ENCODE results near the gene GDF10. TPM values are rescaled to one million over a fixed set of nuclear protein-coding genes. Genes with fewer than 3 reads are reported as not detected.

GDF10 gene
- total RNA-seq, 3 donors from 2014 or later (not counting 1 experiment from before 2014, with no cell fraction given): not detected

DNA sequence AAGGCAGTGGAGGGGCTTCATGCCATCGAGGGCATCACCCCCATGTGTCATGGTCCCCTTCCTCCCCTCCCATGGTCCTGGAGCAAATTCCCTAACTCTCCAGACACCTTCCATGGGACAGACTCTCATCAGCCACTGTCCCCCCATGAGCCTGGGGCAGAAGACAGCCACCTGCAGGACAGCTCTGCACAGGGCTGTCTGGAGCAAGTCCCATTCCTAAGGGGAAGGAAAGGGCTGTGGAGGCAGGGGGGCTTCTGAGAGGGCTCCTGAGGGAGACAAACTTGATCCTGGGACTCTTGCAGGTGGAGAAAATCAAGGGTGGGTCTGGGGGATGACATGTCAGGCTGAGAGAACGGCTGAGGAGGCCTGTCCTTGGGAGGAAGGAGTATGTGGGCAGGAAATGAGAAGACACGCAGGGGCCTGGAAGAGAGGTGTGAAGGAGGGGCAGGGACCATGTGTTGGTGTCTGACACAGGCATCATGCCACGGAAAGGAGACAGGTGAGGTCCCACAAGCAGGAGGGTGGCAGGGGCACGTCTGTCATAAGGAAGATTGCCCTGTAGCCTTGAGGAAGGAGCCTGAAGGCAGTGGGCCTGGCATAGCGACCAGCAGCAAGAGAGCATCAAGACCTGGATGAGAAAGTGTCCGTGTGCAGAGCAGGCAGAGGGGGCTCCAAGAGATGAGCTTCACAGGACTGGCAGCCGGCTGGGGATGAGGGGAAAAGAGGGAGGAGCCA, 14.4 kb upstream of the GDF10 start:
- no peaks in the 10 kb centered on the region for H3K27me3 ChIP-seq (ENCODE audit: control insufficient read depth, insufficient read depth, low read length)
- H3K4me3 ChIP-seq (ENCODE audit: low read length): no peak overlapping the region
- intact Hi-C loops (cut with micrococcal nuclease): no loop called here
- peaks cover 8% of the 10 kb centered on the region for H3K4me1 ChIP-seq (ENCODE audit: control insufficient read depth, insufficient read depth, low read length)
- H3K36me3 ChIP-seq (ENCODE audit: control insufficient read depth, insufficient read depth, low read length): no peaks in the 10 kb centered on the region
- DNase-seq: no peak
- Mint-ChIP-seq H3K27ac (no peak overlapping the region), H3K4me1 (peaks cover 0 to 9% of the 10 kb centered on the region in 2 donors), H3K9me3 (no peaks in the 10 kb centered on the region), H3K36me3 (no peaks in the 10 kb centered on the region), H3K27me3 (ENCODE audit: low read depth in 2 of 2) (peaks cover 0 to 3% of the 10 kb centered on the region in 2 donors), H3K4me3 (no peak overlapping the region)
- no peaks in the 10 kb centered on the region for H3K9me3 ChIP-seq (ENCODE audit: control insufficient read depth, insufficient read depth, low read length)
- H3K27ac ChIP-seq (ENCODE audit: low read length): no peak overlapping the region
- WGBS (ENCODE audit: insufficient coverage): 62% methylated on average over 8 of the region's 8 CpGs
- no peak for ATAC-seq
- TF ChIP-seq, protein P1, sequence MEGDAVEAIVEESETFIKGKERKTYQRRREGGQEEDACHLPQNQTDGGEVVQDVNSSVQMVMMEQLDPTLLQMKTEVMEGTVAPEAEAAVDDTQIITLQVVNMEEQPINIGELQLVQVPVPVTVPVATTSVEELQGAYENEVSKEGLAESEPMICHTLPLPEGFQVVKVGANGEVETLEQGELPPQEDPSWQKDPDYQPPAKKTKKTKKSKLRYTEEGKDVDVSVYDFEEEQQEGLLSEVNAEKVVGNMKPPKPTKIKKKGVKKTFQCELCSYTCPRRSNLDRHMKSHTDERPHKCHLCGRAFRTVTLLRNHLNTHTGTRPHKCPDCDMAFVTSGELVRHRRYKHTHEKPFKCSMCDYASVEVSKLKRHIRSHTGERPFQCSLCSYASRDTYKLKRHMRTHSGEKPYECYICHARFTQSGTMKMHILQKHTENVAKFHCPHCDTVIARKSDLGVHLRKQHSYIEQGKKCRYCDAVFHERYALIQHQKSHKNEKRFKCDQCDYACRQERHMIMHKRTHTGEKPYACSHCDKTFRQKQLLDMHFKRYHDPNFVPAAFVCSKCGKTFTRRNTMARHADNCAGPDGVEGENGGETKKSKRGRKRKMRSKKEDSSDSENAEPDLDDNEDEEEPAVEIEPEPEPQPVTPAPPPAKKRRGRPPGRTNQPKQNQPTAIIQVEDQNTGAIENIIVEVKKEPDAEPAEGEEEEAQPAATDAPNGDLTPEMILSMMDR (IDR thresholded peaks at IDR 0.05): no peak

DNA sequence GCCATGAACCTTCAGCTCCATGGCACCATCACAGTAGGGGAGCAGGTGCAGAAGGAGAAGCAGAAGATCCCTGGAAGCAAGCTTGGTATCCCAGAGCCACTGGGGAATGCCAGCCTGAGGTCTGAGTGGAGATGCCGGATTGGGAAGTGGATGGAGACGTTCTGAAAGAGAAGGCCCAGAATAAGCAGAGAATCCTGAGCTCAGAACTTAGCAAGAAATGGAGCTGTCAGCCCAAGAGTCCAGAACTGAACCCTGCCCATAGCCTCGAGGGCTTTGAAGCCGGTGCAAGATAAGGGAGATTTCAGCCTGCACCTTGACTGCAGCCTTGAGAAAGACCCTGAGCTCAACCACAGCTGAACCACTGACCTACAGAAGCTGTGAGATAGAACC, 13.9 kb upstream of the GDF10 start:
- TF ChIP-seq, protein P1 (IDR thresholded peaks at IDR 0.05): no peak
- Mint-ChIP-seq H3K9me3 (no peaks in the 10 kb centered on the region), H3K36me3 (no peaks in the 10 kb centered on the region), H3K4me3 (no peak overlapping the region), H3K4me1 (peaks cover 0 to 9% of the 10 kb centered on the region in 2 donors), H3K27ac (no peak overlapping the region), H3K27me3 (ENCODE audit: low read depth in 2 of 2) (peaks cover 0 to 3% of the 10 kb centered on the region in 2 donors)
- no peak overlapping the region for H3K27ac ChIP-seq (ENCODE audit: low read length)
- no peaks in the 10 kb centered on the region for H3K27me3 ChIP-seq (ENCODE audit: control insufficient read depth, insufficient read depth, low read length)
- ATAC-seq (no peak), DNase-seq (no peak)
- no peak overlapping the region for H3K4me3 ChIP-seq (ENCODE audit: low read length)
- intact Hi-C loops (cut with micrococcal nuclease): no loop called here
- no peaks in the 10 kb centered on the region for H3K36me3 ChIP-seq (ENCODE audit: control insufficient read depth, insufficient read depth, low read length)
- no peaks in the 10 kb centered on the region for H3K9me3 ChIP-seq (ENCODE audit: control insufficient read depth, insufficient read depth, low read length)
- H3K4me1 ChIP-seq (ENCODE audit: control insufficient read depth, insufficient read depth, low read length): peaks cover 8% of the 10 kb centered on the region
- 64% methylated on average over 4 of the region's 4 CpGs for WGBS (ENCODE audit: insufficient coverage)

DNA sequence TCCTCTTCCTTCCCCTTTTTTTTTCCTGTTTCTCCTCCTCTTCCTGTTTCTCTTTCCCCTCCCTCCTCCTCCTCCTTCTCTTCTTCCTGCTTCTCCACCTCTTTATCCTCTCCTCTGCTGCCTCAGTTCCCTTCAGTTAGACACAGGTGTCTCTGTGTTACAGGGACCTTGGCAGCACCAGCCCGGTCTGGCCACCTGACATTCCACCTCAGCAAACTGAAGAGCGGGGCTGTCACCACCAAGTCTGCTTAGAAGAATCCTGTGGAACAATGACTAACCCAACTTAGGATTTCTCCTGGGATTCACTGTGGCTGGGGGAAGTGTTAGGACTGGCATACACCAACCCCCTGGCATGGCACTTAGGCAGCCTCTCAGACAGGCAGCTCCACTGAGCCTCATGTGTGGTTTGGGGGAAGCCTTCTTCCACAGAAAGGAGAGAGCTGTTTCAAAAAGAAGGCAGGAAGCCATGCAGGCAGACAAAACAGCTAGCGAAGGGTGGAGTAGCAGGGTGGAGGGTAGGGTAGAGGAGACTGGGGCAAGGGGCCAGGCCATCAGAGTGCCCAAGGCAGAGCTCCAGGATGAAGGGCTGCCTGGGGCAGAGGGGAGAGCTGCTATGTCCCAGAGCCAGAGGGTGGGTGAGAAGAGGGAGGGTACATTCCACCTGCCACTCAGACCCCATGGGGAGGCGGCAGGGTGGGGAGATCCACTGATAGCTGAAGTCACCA, 13.2 kb upstream of the GDF10 start:
- H3K27ac Mint-ChIP-seq: no peak overlapping the region
- no peaks in the 10 kb centered on the region for H3K36me3 ChIP-seq (ENCODE audit: control insufficient read depth, insufficient read depth, low read length)
- TF ChIP-seq, protein P1 (IDR thresholded peaks at IDR 0.05): no peak
- WGBS (ENCODE audit: insufficient coverage): 84% methylated on average over 4 of the region's 4 CpGs
- DNase-seq (peak in 1 of 2 donors; percentile 33), ATAC-seq (no peak)
- H3K27ac ChIP-seq (ENCODE audit: low read length): no peak overlapping the region
- peaks cover 0 to 9% of the 10 kb centered on the region in 2 donors for H3K4me1 Mint-ChIP-seq
- no peaks in the 10 kb centered on the region for H3K27me3 ChIP-seq (ENCODE audit: control insufficient read depth, insufficient read depth, low read length)
- H3K27me3 Mint-ChIP-seq (ENCODE audit: low read depth in 2 of 2): peaks cover under 1 to 3% of the 10 kb centered on the region in 2 donors
- H3K9me3 ChIP-seq (ENCODE audit: control insufficient read depth, insufficient read depth, low read length): no peaks in the 10 kb centered on the region
- no peak overlapping the region for H3K4me3 Mint-ChIP-seq
- no peak overlapping the region for H3K4me3 ChIP-seq (ENCODE audit: low read length)
- H3K36me3 Mint-ChIP-seq: no peaks in the 10 kb centered on the region
- H3K9me3 Mint-ChIP-seq: no peaks in the 10 kb centered on the region
- peaks cover 8% of the 10 kb centered on the region for H3K4me1 ChIP-seq (ENCODE audit: control insufficient read depth, insufficient read depth, low read length)
- intact Hi-C loops (cut with micrococcal nuclease): no loop called here
